NOMO-1 treated with dmso at 0.1 percent for 144 hours (cell line): ENCODE measurements around the gene MIB2.

ENCODE experiments used
- DNase-seq: peaks from one replicate; lab custom pipeline; 2025; ENCODE audit not compliant: unreplicated experiment; lab: John Stamatoyannopoulos, UW

Gene MIB2

DNA sequence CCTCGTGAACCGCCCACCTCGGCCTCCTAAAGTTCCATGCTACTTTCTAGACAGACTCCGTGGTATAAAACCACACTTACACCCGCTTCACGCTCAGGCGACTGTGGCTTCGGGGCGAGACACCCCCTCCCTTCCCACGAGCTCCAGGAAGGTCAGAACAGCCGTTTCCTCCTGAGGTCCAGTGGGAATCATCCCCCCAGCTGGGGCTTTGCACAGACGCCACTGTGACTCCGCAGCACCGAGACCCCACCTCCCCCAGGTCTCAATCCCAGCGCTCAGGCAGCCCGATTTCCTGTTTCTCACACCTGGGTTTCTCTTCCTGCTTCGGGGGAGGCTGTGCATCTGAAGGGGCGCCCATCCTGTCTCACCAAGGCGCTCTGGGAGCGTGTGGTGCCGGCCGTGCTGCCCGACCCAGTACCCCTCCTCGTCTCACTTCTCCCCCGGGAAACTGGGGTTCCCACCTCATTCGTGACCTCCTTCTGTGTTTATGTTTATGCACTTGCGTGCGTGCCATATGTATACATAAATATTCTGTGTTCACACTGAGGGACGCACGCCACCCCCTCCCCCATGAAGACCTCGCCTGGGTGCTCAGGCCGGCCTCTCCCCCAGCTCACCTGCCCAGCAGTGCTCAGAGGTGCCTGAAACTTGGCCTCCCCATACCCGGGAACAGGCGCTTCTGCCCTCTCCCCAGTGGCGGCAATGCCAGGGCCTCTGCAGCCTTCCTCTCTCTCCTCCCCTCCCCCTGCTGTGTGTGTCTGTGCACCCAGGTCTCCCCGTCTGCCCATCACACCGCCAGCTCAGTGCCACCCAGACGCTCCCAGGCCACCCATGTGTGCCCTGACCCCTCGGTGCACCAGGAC lies 62.6 kb downstream of the MIB2 start:
- DNase-seq, result no peak

GRCh38 chr1:1678581-1679380 lies 63.5 kb downstream of the MIB2 start:
- no peak for DNase-seq
